ENCODE measurements around the gene PDE3A.
A peak's percentile ranks its signal among the peaks of the same experiment; 100 is the strongest.

Gene PDE3A

GRCh38 chr12:20423557-20423956 lies 55.2 kb downstream of the PDE3A start:
- no peak for DNase-seq (ENCODE audit: low read depth, low spot score)

GRCh38 chr12:20424841-20425240 lies 56.5 kb downstream of the PDE3A start:
- no peak for DNase-seq (ENCODE audit: low read depth, low spot score)

- no peak for DNase-seq (ENCODE audit: low read depth, low spot score)
Observed at GRCh38 chr12:20426191-20426590, 57.9 kb downstream of the PDE3A start.

GRCh38 chr12:20426957-20427356 lies 58.6 kb downstream of the PDE3A start:
- no peak for DNase-seq (ENCODE audit: low read depth, low spot score)

GRCh38 chr12:20429852-20430251 lies 61.5 kb downstream of the PDE3A start:
- no peak for DNase-seq (ENCODE audit: low read depth, low spot score)

- DNase-seq (ENCODE audit: low read depth, low spot score): no peak
Observed at GRCh38 chr12:20432290-20432689, 64.0 kb downstream of the PDE3A start.

GRCh38 chr12:20434996-20435395 lies 66.7 kb downstream of the PDE3A start:
- DNase-seq (ENCODE audit: low read depth, low spot score): no peak

GRCh38 chr12:20436316-20436715 lies 68.0 kb downstream of the PDE3A start:
- no peak for DNase-seq (ENCODE audit: low read depth, low spot score)

GRCh38 chr12:20438299-20438779 lies 70.0 kb downstream of the PDE3A start:
- DNase-seq (ENCODE audit: low read depth, low spot score): no peak

- DNase-seq (ENCODE audit: low read depth, low spot score): no peak
Observed at GRCh38 chr12:20439626-20440025, 71.3 kb downstream of the PDE3A start.

- no peak for DNase-seq (ENCODE audit: low read depth, low spot score)
Observed at GRCh38 chr12:20440408-20440807, 72.1 kb downstream of the PDE3A start.

GRCh38 chr12:20442322-20442721 lies 74.0 kb downstream of the PDE3A start:
- DNase-seq (ENCODE audit: low read depth, low spot score): no peak

GRCh38 chr12:20443255-20443654 lies 74.9 kb downstream of the PDE3A start:
- no peak for DNase-seq (ENCODE audit: low read depth, low spot score)

GRCh38 chr12:20443792-20444191 lies 75.5 kb downstream of the PDE3A start:
- no peak for DNase-seq (ENCODE audit: low read depth, low spot score)

GRCh38 chr12:20444595-20445170 lies 76.3 kb downstream of the PDE3A start:
- DNase-seq (ENCODE audit: low read depth, low spot score): no peak

- DNase-seq (ENCODE audit: low read depth, low spot score): no peak
Observed at GRCh38 chr12:20445687-20446086, 77.3 kb downstream of the PDE3A start.

GRCh38 chr12:20446836-20447235 lies 78.5 kb downstream of the PDE3A start:
- DNase-seq (ENCODE audit: low read depth, low spot score): no peak

- DNase-seq (ENCODE audit: low read depth, low spot score): no peak
Observed at GRCh38 chr12:20448781-20449180, 80.4 kb downstream of the PDE3A start.

- DNase-seq (ENCODE audit: low read depth, low spot score): peak; percentile 59
Observed at GRCh38 chr12:20450591-20451180, 82.3 kb downstream of the PDE3A start.

GRCh38 chr12:20451761-20452160 lies 83.4 kb downstream of the PDE3A start:
- DNase-seq (ENCODE audit: low read depth, low spot score): peak; percentile 36

- DNase-seq (ENCODE audit: low read depth, low spot score): no peak
Observed at GRCh38 chr12:20452496-20453010, 84.2 kb downstream of the PDE3A start.

GRCh38 chr12:20453756-20454310 lies 85.5 kb downstream of the PDE3A start:
- DNase-seq (ENCODE audit: low read depth, low spot score): no peak
